ENCODE results near the gene ARVCF. TPM values are rescaled to one million over a fixed set of nuclear protein-coding genes. Genes with fewer than 3 reads are reported as not detected.

Gene ARVCF, protein sequence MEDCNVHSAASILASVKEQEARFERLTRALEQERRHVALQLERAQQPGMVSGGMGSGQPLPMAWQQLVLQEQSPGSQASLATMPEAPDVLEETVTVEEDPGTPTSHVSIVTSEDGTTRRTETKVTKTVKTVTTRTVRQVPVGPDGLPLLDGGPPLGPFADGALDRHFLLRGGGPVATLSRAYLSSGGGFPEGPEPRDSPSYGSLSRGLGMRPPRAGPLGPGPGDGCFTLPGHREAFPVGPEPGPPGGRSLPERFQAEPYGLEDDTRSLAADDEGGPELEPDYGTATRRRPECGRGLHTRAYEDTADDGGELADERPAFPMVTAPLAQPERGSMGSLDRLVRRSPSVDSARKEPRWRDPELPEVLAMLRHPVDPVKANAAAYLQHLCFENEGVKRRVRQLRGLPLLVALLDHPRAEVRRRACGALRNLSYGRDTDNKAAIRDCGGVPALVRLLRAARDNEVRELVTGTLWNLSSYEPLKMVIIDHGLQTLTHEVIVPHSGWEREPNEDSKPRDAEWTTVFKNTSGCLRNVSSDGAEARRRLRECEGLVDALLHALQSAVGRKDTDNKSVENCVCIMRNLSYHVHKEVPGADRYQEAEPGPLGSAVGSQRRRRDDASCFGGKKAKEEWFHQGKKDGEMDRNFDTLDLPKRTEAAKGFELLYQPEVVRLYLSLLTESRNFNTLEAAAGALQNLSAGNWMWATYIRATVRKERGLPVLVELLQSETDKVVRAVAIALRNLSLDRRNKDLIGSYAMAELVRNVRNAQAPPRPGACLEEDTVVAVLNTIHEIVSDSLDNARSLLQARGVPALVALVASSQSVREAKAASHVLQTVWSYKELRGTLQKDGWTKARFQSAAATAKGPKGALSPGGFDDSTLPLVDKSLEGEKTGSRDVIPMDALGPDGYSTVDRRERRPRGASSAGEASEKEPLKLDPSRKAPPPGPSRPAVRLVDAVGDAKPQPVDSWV
- total RNA-seq = 26.8 TPM
- long read RNA-seq, partial matches to known transcripts = 11 of 69 reads
- long read RNA-seq, other reads (novel, unspliced or antisense) = 57 of 69 reads

DNA sequence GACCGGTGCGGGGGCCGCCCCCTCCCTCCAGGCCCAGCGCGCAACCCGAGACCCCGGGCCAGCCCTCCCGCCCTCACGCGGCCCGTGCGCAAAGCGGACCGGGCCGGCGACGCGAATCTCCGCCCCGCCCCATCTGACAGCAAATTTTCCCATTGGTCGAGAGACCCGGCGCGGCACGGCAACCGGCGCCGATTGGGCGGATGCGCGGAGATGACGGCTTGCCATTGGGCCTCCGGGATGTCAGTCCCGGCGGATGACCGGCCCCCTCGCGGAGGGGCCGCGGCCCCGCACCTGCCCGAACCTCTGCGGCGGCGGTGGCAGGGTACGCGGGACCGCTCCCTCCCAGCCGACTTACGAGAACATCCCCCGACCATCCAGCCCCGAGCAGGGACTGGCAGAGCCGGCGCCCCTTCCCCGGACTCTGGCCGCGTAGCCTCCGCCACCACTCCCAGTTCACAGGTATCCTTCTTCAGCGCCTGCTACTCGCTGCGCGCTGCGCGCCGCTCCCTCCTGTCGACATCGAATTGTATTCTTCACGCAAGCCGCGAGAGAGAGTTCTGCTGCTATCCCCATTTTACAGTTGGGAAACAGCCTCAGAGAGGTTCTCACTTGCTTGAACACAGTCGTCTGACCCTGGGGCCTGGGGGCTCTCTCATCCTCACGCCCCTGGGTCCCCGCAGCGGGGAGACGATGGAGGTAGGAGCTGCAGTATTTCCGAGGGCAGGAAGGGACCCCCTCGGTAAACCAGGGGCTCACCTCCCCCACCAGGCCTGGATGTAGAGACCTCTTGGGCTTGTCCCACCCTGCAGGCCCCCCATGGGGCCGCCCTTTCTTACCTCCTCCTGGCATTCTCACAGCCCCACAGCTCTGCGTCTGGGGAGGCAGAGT is at the start of gene ARVCF:
TSS of gene ARVCF (minus strand) at position 90 of the 888 bp plus-strand sequence. CDS start 26,029 bp downstream, outside the sequence.
- ATAC-seq (peak; percentile 65), DNase-seq (peak; percentile 96)
- intact Hi-C loops (cut with micrococcal nuclease) = no loop called here

DNA sequence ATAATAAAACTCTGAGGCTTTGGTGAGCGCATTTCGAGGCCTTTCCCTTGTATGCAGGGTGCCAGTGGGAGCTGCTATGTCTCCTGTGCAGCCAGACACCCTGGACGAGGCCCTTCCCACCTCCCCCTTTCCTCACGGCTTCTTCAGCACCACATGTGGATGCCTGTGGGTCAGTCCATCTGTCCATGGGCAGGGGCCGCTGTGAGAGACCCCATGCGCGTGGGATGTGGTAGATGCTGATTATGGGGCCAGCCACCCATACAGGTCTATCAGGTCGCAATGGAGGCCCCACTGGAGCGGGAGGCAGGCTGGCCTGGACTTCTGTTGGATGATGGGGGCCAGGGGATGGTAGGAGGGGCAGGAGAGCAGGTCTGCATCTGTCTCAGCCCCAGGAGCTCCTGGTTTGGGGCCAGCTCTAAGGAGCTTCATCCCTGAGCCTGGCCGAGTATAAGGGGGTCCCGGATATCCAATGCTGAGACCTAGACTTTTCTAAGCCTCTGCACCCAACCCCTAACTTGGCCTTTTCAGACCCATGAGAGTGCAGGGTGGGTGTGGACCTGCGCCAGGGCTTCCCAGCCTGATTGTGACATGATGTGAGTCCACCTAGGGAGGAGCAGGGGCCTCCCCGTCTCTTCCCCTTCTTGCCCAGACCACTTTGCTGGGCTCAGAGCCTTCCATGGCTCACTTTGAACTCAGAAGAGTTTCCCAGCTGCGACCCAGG is 49.4 kb upstream of the ARVCF start:
- DNase-seq = no peak
- intact Hi-C loops (cut with micrococcal nuclease) = no loop called here
- ATAC-seq = no peak

DNA sequence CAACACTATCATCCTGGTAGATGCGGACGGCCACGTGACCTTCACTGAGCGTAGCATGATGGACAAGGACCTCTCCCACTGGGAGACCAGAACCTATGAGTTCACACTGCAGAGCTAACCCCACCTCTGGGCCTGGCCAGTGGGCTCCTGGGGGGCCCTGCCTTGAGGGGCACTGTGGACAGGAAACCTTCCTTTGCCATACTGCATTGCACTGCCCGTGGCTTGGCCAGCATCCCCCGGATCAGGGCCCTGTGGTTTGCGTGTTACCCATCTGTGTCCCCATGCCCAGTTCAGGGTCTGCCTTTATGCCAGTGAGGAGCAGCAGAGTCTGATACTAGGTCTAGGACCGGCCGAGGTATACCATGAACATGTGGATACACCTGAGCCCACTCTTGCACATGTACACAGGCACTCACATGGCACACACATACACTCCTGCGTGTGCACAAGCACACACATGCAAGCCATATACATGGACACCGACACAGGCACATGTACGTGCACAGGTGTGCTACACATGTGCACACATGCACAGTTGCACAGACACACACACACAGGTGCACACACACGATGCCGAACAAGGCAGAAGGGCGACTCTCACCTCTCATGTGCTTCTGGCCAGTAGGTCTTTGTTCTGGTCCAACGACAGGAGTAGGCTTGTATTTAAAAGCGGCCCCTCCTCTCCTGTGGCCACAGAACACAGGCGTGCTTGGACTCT is 48.1 kb upstream of the ARVCF start:
- DNase-seq = no peak
- no peak for ATAC-seq
- intact Hi-C loops (cut with micrococcal nuclease) = no loop called here

DNA sequence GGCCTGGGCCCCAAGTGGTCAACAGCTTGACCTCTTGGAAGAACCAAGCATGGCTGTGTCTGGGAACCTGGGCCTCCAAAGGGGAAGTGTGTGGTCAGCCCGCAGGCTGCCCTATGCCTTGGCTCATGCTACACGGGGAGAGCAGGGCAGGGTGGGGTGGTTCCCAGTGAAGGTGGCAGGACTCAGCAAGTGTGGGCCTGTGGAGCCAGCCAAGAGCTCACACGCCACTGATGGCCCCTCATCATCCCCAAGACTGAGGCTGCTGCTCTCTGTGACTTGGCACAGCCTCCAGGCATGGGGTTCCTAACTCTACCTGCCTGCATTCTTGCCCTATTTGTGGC is 47.5 kb upstream of the ARVCF start:
- intact Hi-C loops (cut with micrococcal nuclease) = no loop called here
- ATAC-seq (no peak), DNase-seq (no peak)

DNA sequence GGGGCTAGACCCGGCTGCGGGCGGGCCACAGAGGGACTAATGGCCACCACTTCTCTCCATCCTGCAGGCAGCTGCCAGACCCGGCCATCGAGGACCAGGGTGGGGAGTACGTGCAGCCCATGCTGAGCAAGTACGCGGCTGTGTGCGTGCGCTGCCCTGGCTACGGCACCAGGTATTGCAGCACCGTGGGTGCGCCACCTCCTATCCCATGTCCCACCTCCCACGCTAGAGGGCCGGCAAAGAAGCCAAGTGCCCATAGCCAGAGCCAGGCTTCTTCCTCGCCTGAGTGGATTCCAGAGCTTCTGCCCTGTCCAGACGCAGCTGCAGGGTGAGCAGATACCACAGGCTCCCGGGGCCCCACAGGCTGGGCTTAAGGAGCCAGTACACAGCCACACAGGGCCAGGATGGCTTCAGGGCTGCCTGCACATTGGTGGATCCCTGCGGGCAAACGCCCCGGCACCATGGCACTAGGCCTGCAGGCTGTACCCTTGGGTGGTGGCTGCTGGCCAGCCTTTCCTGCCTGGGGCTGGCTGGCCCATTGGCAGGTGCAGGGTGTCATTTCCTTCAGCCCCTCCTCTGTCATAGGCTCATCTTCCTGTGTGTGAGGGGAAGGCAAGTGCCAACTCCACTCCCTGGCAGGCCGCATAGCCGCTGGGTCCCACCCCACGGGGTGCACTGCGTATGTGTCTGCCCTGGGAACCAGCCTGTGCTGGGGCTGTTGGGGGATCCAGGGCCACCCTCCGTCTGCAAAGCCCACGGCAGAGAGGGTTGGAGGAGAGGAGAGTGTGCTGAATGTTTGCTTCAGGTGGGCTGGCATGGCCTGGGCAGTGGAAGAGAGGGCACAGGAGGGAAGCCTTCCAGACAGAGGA is 46.9 kb upstream of the ARVCF start:
- intact Hi-C loops (cut with micrococcal nuclease) = no loop called here
- ATAC-seq (peak; percentile 2), DNase-seq (no peak)

DNA sequence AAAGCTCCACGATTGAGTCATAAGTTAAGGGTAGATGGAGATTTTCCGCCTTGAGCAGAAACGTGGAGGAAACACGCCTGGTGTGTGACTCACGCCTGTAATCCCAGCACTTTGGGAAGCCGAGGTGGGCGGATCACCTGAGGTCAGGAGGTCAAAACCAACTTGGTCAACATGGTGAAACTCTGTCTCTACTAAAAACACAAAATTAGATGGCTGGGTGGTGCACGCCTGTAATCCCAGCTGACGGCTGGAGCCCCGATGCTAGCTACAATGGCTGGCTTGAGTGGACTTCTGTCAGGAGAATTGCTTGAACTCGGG is 46.1 kb upstream of the ARVCF start:
- intact Hi-C loops (cut with micrococcal nuclease) = no loop called here
- ATAC-seq (no peak), DNase-seq (no peak)

DNA sequence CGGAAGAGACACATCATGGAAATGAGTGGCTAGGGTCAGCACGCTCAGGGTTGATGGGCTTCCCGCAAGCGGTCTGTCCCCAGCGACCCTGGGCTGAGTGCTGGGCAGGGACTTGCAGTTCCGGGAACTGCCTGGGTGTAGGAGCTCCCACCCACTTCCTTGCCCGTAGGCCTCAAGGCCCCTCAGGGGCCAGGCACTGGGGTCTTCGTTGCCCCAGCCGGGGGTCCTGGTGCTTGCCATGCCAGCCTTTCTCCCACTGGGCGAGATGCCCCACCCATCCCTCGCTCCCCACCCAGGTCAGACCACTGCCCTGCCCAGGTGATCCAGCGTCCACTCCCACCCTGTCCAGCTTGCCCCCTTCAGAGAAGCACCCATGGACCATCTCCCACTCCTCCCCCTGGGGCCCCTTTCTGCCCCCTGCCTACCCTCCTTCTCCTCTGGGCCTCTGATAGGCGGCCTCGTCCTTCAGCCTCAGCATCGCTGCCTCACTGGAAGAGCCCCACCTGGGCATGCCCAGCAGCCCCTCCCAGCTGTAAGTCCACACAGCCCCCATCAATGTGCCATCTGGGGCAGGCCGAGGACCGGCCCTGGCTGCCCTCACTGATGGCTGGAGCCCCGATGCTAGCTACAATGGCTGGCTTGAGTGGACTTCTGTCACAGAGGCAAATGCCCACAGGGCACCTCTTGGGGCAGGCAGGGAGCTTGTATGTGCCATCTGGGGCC is 45.6 kb upstream of the ARVCF start:
- DNase-seq (no peak), ATAC-seq (no peak)
- intact Hi-C loops (cut with micrococcal nuclease) = no loop called here

DNA sequence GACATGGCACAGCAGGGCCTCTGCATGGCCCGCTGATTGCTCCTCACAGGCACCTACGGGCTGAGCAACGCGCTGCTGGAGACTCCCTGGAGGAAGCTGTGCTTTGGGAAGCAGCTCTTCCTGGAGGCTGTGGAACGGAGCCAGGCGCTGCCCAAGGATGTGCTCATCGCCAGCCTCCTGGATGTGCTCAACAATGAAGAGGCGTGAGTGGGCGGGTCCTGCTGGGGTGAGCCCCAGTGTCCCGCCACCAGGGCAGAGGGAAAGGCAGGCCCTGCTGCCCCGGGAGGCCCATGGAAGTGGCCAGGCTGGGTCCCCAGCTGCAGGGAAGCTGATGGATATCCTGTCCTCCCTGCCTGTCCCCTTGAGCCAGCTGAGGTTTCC is 44.8 kb upstream of the ARVCF start:
- DNase-seq (no peak), ATAC-seq (peak; percentile 11)

DNA sequence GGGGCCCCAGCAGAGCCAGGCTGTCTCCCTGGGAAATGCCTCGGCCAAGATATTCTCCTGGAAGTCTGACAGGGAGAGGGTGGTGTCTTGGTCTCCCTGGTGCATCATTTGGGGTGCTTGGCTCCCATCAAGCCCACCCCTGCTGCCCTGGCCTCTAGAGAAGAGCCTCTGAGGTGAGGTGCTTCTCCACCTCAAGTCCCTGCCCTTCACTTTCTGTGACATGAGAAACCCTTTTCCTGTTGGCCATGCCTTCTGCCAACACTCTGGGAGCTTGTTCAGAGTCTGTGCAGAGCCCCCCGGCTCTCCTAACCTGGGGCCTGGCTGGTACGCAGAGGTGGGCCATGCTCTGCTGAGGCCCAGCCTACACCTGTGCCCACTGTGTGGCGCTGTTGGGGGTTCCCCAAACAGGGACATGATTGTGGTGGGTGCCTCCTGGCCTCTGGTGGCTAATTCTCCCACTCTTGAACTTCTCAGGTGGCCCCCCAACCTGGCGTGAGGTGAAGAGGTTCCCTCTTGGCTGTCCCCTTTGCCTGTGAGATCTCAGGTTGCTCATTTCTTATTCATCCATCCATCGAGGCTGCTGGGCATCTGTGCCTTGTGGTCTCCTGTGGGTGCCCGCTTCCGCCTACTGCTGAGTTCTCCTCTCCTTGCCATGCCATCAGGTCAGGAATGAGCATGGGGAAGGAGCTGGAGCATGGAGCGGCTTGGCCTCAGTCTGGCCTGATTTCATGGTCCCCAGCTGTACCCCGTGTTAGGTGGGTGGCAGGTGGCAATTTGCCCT is 44.3 kb upstream of the ARVCF start:
- DNase-seq = no peak
- ATAC-seq = no peak

More for the DNA sequence above, 44.8 kb upstream of the ARVCF start:
- intact Hi-C loops (cut with micrococcal nuclease) = no loop called here

DNA sequence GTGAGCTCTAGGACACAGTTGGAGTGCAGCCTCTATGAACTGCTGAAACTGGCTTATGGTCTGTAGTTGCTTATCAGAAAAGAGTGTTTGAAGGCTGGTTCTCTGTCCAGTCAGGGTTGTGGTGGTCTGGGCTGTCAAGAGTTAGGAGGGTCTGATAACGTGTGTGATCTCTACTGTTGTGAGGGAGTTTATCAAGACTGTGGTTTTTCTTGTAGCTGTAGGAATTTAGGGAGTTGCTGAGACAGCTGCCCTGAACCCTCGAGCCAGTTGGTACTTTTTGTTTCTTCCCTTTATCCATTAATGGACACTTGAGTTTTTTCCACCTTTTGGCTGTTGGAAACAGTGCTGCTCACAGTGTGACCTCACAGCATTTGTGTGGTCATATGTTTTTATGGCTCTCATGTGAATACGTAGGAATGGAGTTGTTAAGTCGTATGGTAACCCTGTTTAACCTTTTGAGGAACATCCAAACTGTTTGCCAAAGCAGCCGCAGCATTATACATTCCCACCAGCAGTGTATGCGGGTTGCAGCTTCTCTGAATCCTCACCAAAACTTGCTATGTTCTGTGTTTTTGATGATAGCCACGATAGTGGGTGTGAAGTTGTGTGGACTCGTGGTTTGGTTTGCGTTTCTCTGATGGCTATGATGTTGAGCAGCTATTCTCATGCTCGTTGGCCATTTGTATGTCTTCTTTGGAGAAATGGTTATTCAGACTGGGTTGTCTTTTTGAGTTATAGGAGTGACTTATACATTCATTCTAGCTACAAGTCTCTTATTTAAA is 42.6 kb upstream of the ARVCF start:
- DNase-seq (no peak), ATAC-seq (no peak)
- intact Hi-C loops (cut with micrococcal nuclease) = no loop called here

More for the DNA sequence above, 44.3 kb upstream of the ARVCF start:
- intact Hi-C loops (cut with micrococcal nuclease) = no loop called here

DNA sequence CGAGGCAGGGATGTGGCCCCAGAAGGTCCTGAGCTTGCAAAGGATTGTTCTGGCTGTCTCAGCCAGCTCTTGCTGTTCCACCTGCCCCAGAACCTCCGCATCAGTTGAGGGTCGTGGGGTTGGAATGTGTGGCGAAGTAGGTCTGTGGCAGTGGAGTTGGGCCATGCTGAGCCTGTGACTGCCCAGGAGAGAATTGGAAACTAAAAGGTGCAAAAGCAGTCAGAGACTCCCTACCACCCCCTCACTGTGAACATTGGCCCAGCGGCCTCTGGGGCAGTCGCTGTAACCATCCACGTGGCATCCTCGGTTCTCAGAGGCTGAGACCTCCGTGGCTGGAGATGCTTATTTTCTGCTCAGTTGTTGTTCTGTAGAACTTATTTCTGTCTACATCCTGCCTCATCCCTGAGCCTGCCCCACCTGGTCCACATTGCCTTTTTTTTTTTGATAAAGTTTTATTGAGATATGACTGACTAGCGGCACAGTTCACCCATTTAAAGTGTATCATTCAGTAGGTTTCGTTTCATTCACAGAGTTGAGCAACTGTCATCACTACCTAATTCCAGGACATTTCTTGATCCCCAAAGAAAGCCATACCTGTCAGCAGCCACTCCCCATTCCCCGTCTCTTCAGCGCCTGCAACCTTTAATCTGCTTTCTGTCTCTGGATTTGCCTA is 41.1 kb upstream of the ARVCF start:
- ATAC-seq = no peak
- DNase-seq = no peak
- intact Hi-C loops (cut with micrococcal nuclease) = no loop called here

DNA sequence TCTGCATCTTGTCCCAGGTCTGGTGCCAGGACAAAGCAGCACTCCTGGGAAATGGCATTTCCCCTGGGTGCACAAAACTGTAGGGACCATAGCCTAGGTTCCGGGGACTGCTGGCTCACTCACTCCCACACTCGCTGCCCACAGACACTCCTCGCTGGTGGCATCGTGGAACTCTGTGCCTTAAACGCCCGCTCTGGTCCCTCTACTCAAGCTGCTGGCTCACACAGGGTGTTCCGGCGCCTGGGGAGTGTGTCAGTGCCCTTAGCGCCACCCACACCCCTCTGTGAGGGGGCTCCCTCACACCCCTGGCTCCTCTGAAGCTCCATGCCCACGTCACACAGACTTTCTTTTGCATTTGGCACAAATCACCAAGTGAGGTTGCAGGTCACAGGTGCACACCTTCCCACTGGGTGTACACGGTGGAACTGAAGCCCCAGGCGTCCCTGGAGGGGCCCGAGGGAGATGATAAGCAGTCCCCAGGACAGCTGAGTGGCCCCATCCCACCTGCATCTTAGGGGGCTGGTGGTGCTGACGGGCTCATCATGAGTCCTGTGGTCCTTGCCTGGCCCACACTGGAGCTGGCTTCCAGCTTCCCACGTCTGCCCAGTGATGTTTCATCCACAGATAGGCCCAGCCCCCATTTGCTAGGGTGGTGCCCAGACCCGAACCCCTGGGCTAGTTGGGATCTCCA is 40.2 kb upstream of the ARVCF start:
- intact Hi-C loops (cut with micrococcal nuclease) = no loop called here
- no peak for DNase-seq
- ATAC-seq = no peak

DNA sequence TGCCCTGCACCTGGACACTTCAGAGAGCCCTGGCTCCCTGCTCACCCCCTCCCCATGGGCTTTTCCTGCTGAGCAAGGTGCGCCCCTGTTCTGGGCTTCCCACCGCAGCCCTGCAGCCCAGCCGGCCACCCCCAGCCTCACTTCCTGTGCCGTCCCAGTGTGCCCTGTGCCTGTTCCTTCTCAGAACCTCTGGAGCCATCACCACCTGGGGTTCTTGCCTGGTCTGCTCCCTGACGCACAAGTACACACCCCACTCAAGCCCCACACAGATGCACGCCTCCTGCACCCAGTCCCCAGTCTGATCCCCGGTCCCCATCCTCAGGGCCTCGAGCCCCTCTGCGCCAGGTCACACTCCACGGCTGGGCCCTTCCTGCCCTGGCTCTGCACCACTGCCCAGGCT is 39.5 kb upstream of the ARVCF start:
- no peak for ATAC-seq
- no peak for DNase-seq
- intact Hi-C loops (cut with micrococcal nuclease) = no loop called here

DNA sequence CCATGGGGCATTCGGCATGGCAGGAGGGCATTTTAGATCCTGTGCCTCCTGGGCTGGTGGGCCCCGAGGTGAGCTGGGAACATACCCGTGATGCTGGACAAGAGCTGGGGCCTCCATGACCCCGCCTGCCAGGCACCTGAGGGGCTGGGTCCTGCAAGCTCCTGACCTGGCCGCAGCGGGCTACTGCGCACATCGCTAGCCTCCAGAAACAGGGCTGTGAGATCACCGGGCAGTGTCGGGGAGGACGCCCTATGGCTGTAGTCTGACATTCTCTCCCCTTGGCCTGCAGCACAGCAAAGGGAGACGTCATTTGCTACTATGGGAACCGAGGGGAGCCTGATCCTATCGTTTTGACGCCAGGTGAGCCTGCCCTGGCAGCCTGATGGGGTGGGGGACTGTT is 39.0 kb upstream of the ARVCF start:
- DNase-seq (no peak), ATAC-seq (no peak)
- intact Hi-C loops (cut with micrococcal nuclease) = no loop called here
